HG02970 (cell line): ENCODE measurements around the gene TRPV6.

Source experiments
- ATAC-seq: cut with Tn5 transposase; IDR thresholded peaks from one replicate; pipeline ENCODE4 v1.9.1; 2021; ENCODE audit warnings: mild to moderate bottlenecking, moderate library complexity, moderate number of reproducible peaks; ENCODE audit not compliant: unreplicated experiment, low FRiP score

TRPV6 gene

GRCh38 chr7:142856565-142857245 is 28.8 kb downstream of the TRPV6 start:
- no peak for ATAC-seq

- no peak for ATAC-seq
Observed at GRCh38 chr7:142855756-142856564, 29.6 kb downstream of the TRPV6 start.

DNA sequence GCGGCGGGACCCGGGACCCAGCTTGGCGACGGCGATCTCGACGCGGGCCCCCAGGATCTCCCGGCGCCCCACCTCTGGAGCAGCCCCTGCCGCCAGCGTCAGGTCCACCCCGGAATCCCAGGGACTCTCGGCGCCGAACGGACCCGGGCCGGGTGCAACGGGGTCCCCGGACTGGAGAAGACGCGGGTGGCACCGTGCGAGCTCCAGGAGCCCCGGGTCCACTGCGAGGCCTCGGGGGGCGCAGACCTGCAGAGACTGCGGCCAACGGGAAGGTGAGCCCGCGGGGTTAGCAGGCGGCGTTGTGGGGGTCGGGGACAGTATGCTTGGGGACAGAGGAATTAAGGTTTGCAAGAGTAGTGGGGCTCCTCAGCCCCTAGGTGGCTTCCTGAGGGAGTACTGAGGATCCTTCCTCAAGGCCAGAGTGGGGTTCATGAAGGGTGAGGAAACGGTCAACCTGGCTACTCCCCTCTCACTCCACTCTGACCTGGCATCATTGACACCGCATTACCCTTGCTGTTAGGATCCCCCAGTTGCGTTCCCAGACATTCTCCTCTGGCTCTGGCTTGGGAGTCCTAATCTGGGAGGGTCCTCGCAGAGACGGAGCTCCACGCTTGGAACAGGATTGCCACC is 30.3 kb downstream of the TRPV6 start:
- no peak for ATAC-seq

GRCh38 chr7:142854372-142855113 is 31.0 kb downstream of the TRPV6 start, which contains the start of gene EPHB6:
EPHB6 (plus strand) TSS chr7:142855076; CDS start chr7:142863228, 8,152 bp downstream.
- peak; percentile 47 for ATAC-seq

DNA sequence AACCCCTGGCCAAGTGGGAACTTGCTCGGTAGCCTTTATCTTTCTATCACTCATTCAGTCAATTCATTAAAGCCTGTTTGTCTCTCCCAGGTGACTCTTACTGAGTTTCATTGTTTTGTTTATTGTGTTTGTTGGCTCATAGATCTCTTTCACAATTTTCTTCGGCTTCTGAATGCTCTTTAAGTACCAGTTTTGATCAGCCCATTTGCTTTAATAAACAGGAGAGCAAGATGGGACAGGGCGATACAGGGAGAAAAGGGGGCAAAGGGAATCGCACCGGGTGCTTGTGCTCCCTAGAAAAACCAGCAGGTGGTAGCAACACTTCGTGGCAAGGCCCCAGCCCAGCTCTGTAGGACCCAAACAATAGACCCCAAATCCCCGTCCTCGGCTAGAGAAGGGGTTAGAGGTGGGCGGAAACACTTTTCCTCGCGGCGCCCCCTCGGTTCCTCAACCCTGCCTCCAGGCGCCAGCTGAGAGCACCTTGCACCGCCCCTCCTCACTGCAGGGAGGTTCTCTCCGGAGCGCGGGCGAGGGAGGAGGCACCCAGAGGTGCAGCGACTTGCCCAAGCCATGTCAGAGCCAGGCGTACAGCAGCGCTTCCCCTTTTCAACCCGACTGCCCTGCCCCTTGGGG is 31.7 kb downstream of the TRPV6 start:
- ATAC-seq, result peak; percentile 83

DNA sequence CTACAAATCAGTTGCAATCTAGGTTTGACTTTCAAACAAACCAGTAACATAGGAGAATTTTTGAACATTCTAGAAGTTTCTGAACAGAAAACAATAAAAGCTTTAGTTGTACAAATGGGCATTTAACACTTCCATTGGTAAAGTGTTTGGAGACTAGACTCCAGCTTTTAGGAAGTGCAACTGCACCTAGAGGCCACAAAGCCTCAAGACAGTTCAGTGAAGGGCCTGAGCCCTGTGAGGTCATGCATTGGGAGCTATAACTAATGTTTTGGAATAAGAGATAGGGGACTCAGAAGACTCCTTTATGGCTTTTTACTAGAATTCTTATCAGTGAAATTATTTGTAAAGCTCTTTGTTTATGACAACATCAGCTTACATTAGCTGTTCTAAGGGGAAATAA is 33.6 kb downstream of the TRPV6 start:
- ATAC-seq, result no peak

DNA sequence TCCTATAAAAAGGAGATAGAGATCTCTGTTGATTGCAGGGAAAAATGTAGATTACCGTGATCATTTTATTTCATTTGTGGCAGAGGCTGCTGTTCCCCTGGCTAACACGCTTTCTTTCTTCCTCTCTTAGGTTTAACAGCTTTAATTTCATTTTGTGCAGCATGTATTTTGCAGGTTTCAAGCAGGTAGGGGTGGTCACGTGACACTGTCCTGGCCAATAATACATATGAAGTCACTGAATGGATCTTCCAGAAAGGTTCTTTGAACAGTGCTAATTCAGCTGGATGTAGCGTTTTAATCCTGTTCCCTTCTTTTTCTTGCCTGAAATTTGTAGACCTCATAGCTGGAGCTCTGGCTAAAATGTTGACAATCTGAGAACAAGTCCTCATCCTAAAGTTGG is 34.3 kb downstream of the TRPV6 start:
- ATAC-seq, result no peak

DNA sequence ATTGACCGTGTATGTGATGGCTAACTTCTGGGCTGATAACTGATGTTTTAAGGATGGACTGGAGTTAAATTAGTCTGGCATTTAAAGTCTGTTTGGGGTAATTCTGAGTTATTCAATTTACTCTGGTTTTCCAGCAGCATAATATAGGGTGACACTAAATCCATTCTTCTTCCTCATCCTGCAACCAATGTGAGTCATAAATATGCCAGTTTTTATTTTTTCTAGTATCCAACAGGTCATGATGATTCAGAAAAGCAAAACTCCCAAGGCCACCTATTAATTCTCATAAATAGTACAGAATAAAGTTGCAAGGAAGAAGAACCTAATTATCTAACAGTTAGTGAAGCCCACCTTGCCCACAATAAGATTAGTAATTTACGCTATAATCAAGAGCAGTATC is 38.2 kb downstream of the TRPV6 start:
- no peak for ATAC-seq

- no peak for ATAC-seq
Observed at GRCh38 chr7:142842251-142842766, 43.2 kb downstream of the TRPV6 start.

GRCh38 chr7:142838461-142839213 is 46.9 kb downstream of the TRPV6 start:
- no peak for ATAC-seq

DNA sequence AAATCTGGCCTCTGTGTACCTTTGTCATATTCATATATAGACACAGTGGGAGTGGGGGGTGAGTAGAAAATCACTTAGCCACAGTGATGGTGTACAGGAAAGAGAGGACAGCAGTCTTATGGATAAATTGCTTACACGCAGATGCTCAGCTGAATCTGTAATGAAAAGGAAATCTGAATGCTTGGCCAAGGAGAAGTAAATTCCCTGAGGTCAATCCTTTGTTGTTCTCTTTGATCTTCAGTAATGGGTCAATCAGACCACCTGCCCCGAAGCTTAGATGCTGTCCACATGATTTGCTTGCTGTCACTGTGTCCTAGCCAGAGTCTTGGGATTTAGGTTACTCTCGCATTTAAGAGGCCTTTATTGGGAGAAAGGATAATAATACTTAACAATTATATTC is 49.1 kb downstream of the TRPV6 start:
- ATAC-seq, result no peak

DNA sequence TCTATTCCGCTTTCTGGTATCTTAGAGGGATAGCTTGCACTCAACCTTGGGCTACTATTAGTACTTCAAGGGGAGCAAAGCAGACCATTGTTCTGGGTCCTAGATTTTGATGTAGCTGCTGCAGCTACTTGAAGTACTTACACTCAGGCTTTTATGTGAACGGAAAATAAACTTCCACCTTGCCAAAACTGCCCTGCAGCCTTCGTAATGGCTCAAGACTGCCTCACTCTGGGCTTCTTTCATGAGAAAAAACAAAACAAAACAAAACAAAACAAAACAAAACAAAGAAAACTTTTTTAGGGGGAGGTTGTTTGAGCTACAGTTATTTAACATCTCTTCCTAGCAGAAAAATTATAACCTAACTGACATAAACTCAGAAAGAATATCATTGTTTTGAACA is 50.1 kb downstream of the TRPV6 start:
- no peak for ATAC-seq

DNA sequence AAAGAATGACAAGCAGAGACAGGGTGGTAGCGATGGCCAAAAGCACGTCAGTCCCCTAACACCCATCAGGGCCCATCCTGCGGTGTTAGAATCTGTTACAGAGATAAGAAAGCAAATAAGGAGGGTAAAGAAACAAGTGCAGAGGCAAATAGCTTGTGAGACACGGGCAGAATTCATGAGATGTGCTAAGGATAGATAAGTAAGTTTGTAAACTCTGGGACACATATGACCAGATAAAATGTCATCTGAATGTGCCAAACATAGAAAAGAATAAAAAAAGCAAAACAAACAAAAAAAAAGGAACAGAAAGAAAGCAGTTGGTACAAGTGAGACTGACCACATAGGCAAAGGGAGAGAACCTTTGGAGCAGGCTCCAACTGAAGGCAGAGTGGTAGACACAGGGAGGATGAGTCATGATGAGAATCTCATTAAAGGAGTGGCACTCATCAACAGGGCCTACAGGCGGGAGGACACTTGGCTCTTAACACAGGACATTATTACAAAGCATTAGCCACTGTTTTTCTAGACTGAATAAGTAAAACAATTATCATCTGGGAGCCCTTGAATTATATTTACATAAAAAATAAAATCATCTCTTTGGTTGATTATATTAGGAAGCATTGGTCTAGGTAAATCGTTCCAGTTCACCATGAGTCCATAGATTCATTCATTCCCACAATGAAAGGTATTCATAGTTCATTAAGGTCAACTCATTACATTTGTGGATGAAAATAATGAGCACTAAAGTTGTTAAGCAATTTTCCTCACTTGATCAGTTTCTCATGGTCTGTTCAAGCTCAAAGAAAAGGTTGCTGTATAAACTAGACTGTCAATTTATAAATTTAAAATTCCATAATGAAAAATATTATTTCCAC is 52.1 kb downstream of the TRPV6 start:
- peak; percentile 52 for ATAC-seq

- no peak for ATAC-seq
Observed at GRCh38 chr7:142832417-142832816, 53.1 kb downstream of the TRPV6 start.

GRCh38 chr7:142827951-142828500 is 57.5 kb downstream of the TRPV6 start:
- no peak for ATAC-seq

GRCh38 chr7:142822714-142823113 is 62.8 kb downstream of the TRPV6 start:
- ATAC-seq, result no peak
